ENCODE results near the gene GDI2.

DNA sequence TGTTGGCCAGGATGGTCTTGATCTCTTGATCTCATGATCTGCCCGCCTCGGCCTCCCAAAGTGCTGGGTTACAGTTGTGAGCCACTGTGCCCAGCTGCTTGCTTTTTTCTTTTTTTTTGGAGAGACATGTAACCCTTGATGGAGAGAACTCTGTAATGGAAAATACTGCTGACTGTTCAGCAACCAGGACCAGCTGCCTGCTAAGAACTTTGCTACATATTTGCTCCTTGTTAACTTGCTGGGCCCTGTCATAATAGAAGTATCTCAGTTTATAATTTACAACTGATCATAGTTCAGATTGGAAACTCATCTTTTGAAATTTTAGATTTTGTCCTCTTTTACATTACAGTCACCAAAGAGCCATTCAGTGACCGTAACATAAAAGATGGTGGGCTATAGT, 93.7 kb downstream of the GDI2 start:
- no peak for TF ChIP-seq POLR2A (IDR thresholded peaks at IDR 0.05)
- no peak for TF ChIP-seq CTCF (IDR thresholded peaks at IDR 0.05)
